Thyroid gland (tissue), 4 donors: ENCODE results near the gene ADIG. TPM values are rescaled to one million over a fixed set of nuclear protein-coding genes. Genes with fewer than 3 reads are reported as not detected.

Experiments
- DNase-seq, 2 donors: peaks; one replicate each; pipeline ENCODE4 v3.0.0-alpha.2; 2019
- H3K27ac ChIP-seq, 3 donors: fragments of 200-600 bp; sonication (generic); 1 replicate in 2 of 3; 2 replicates in 1 of 3; pipeline ENCODE4 v1.5.1; 2016 to 2019; ENCODE audit warnings: mild to moderate bottlenecking in 1 of 3, moderate library complexity in 1 of 3
- H3K27me3 ChIP-seq: fragments of 200-600 bp; sonication (generic); one replicate; pipeline ENCODE4 v1.5.1; 2019
- H3K36me3 ChIP-seq, 2 donors: fragments of 200-600 bp; sonication (generic); one replicate each; pipeline ENCODE4 v1.5.1; 2016 to 2019
- H3K4me1 ChIP-seq, 2 donors: fragments of 200-600 bp; sonication (generic); one replicate each; pipeline ENCODE4 v1.5.1; 2017 to 2019
- H3K4me3 ChIP-seq, 3 donors: fragments of 200-600 bp; sonication (generic); replicated peaks in 1 of 3; 1 replicate in 2 of 3; 2 replicates in 1 of 3; pipeline ENCODE4 v1.5.1; 2016; ENCODE audit warnings: mild to moderate bottlenecking in 1 of 3
- H3K9me3 ChIP-seq: fragments of 200-600 bp; sonication (generic); one replicate; pipeline ENCODE4 v1.5.1; 2017
- POLR2A ChIP-seq, 2 donors: fragments of 450-650 bp; IDR thresholded peaks; one replicate each; pipeline ENCODE4 v1.6.1; 2017; ENCODE audit warnings: antibody characterized with exemption in 2 of 2, mild to moderate bottlenecking in 2 of 2, moderate library complexity in 1 of 2
- WGBS, 2 donors: methylation state at CpG; one replicate each; pipeline ENCODE4 v1.1.5; 2017; 5-methylcytosine and 5-hydroxymethylcytosine counted together
- intact Hi-C: fragments of 100-400 bp; cut with DNase I; formaldehyde crosslinking; loops from one replicate; pipeline ENCODE4 v1.15.1; 2023
- total RNA-seq, 4 donors: library from RNA; depleted of rRNA; stranded (reverse); fragments of >200 nt; gene quantifications; one replicate each; pipeline ENCODE4 v1.2.3, GENCODE V29; 2016
- TF ChIP-seq, protein P1 (sequence below), 6 experiments: fragments of 200-600 bp in 3 of 6; fragments of 450-650 bp in 3 of 6; sonication (generic) in 3 of 6; IDR thresholded peaks; one replicate each; pipeline ENCODE4 v1.5.1; 2016 to 2019; ENCODE audit warnings: antibody characterized with exemption in 6 of 6, mild to moderate bottlenecking in 2 of 6, inconsistent platforms in 1 of 6, moderate library complexity in 1 of 6

ADIG gene
- total RNA-seq, 4 donors from 2014 or later = 1.6 TPM; not detected in 3

DNA sequence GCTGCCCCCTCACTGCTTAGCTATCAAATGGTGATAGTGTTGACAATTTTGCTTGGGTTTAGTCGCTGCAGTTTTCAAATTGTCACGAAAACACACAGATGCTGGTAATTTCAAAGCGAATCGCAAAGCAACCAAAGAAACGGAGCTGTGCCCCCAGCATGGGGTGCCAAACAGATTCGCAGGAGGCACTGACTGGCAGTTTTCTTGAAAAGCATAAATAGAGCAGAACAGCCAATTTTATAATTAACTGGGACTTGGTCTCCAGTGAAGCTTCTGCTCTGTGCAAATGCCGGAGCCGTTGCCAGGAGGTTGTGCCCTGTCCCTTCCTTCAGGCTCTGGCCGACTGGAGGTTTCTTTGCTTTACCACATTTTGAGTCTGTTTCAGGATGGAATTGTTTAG is 39.4 kb downstream of the ADIG start:
- no peak for DNase-seq
- 69 to 73% methylated on average over 9 of the region's 9 CpGs for WGBS, 2 donors
- no peaks in the 10 kb centered on the region for H3K27me3 ChIP-seq
- intact Hi-C loops = no loop called here
- no peak overlapping the region for H3K27ac ChIP-seq
- H3K4me3 ChIP-seq = no peak overlapping the region
- TF ChIP-seq POLR2A (IDR thresholded peaks at IDR 0.05) = no peak
- TF ChIP-seq, protein P1, sequence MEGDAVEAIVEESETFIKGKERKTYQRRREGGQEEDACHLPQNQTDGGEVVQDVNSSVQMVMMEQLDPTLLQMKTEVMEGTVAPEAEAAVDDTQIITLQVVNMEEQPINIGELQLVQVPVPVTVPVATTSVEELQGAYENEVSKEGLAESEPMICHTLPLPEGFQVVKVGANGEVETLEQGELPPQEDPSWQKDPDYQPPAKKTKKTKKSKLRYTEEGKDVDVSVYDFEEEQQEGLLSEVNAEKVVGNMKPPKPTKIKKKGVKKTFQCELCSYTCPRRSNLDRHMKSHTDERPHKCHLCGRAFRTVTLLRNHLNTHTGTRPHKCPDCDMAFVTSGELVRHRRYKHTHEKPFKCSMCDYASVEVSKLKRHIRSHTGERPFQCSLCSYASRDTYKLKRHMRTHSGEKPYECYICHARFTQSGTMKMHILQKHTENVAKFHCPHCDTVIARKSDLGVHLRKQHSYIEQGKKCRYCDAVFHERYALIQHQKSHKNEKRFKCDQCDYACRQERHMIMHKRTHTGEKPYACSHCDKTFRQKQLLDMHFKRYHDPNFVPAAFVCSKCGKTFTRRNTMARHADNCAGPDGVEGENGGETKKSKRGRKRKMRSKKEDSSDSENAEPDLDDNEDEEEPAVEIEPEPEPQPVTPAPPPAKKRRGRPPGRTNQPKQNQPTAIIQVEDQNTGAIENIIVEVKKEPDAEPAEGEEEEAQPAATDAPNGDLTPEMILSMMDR (IDR thresholded peaks at IDR 0.05) = no peak
- peaks cover 0 to 5% of the 10 kb centered on the region in 2 donors for H3K4me1 ChIP-seq
- no peaks in the 10 kb centered on the region for H3K9me3 ChIP-seq
- no peaks in the 10 kb centered on the region for H3K36me3 ChIP-seq

GRCh38 chr20:38623061-38623460 is 42.1 kb downstream of the ADIG start:
- DNase-seq = no peak
- 59 to 67% methylated on average over 3 to 4 of the region's 4 CpGs for WGBS, 2 donors
- Histone ChIP-seq H3K36me3 (no peaks in the 10 kb centered on the region), H3K9me3 (no peaks in the 10 kb centered on the region), H3K27me3 (no peaks in the 10 kb centered on the region), H3K4me3 (no peak overlapping the region), H3K4me1 (no peaks in the 10 kb centered on the region), H3K27ac (no peak overlapping the region)
- no peak for TF ChIP-seq POLR2A (IDR thresholded peaks at IDR 0.05)
- TF ChIP-seq, protein P1 (IDR thresholded peaks at IDR 0.05) = no peak
- intact Hi-C loops = no loop called here

DNA sequence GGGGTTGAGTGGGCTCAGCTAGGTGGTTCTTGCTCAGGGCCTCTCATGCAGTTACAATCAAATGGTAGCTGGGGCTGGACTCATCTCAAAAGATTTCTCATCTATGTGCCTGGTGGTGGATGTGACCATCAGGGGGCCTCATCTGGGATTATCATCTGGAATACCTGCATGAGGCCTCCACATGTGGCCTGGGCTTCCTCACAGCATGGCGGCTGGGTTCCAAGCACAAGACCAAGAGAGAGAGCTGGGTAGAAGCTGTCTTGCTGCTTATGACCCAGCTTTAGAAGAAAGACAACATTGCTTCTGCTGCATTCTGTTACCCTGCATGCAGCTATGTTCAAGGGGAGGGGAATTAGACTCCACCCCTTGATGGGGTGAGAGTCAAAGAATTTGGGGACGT is 43.1 kb downstream of the ADIG start:
- no peaks in the 10 kb centered on the region for H3K36me3 ChIP-seq
- no peak overlapping the region for H3K4me3 ChIP-seq
- H3K27me3 ChIP-seq = no peaks in the 10 kb centered on the region
- no peak for TF ChIP-seq POLR2A (IDR thresholded peaks at IDR 0.05)
- intact Hi-C loops = no loop called here
- 92 to 94% methylated on average over 2 of the region's 2 CpGs for WGBS, 2 donors
- H3K4me1 ChIP-seq = no peaks in the 10 kb centered on the region
- no peak for DNase-seq
- H3K27ac ChIP-seq = no peak overlapping the region
- no peaks in the 10 kb centered on the region for H3K9me3 ChIP-seq

DNA sequence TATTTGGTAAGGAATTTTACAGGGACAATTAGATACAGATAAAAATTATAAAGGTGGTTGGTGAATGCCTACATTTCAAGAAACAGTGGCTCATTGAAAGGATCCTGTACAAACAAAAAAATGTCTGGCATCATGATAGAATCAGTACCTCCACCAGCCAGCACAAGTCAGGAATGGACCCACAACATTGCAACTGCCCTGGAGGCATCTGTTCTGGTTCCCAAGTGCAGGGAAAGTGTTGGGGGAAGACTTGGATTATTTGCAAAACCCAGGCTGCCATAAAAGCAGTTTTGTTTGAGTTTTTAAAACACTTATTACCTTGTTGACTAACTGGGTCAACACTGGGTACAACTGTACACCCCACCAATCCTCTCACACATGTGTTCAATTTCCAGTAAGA is 44.9 kb downstream of the ADIG start:
- intact Hi-C loops = no loop called here
- no peaks in the 10 kb centered on the region for H3K27me3 ChIP-seq
- no peaks in the 10 kb centered on the region for H3K36me3 ChIP-seq
- no peak overlapping the region for H3K4me3 ChIP-seq
- H3K4me1 ChIP-seq = no peaks in the 10 kb centered on the region
- TF ChIP-seq, protein P1 (IDR thresholded peaks at IDR 0.05) = no peak
- no peak for TF ChIP-seq POLR2A (IDR thresholded peaks at IDR 0.05)
- H3K9me3 ChIP-seq = no peaks in the 10 kb centered on the region
- H3K27ac ChIP-seq = no peak overlapping the region
- no peak for DNase-seq

GRCh38 chr20:38626921-38627659 is 46.1 kb downstream of the ADIG start:
- WGBS, 2 donors = 87 to 90% methylated on average over 4 to 6 of the region's 10 CpGs
- Histone ChIP-seq H3K36me3 (no peaks in the 10 kb centered on the region), H3K4me1 (no peaks in the 10 kb centered on the region), H3K4me3 (no peak overlapping the region), H3K9me3 (no peaks in the 10 kb centered on the region), H3K27me3 (no peaks in the 10 kb centered on the region), H3K27ac (no peak overlapping the region)
- intact Hi-C loops = no loop called here
- no peak for TF ChIP-seq POLR2A (IDR thresholded peaks at IDR 0.05)
- TF ChIP-seq, protein P1 (IDR thresholded peaks at IDR 0.05) = no peak
- DNase-seq = no peak
